NB4 (cell line): ENCODE measurements around the gene MYRFL.
"Not testable (repeated sequence)": the region's sequence is repeated elsewhere in the genome, so short reads cannot be mapped to it uniquely, and the experiment has no call there.

Experiments used
- DNase-seq: peaks from one replicate; pipeline ENCODE4 v3.0.0; 2010; ENCODE audit warnings: low read depth
- H3K4me3 ChIP-seq: one replicate; pipeline ENCODE4 v1.5.1; 2011; ENCODE audit warnings: mild to moderate bottlenecking, low read depth, low read length, moderate library complexity
- CTCF ChIP-seq: IDR thresholded peaks from one replicate; pipeline ENCODE4 v1.5.1; 2012; ENCODE audit warnings: low read depth, low read length
- MAX ChIP-seq: IDR thresholded peaks from 2 replicates; pipeline ENCODE4 v1.6.1; 2011; ENCODE audit warnings: low read depth, low read length
- MYC ChIP-seq: IDR thresholded peaks from 2 replicates; pipeline ENCODE4 v1.6.1; 2011; ENCODE audit warnings: low read depth, low read length
- POLR2A ChIP-seq: IDR thresholded peaks from 2 replicates; pipeline ENCODE4 v1.6.1; 2011; ENCODE audit warnings: mild to moderate bottlenecking; ENCODE audit not compliant: insufficient read length; ENCODE audit errors: extremely low read depth

Gene MYRFL

GRCh38 chr12:69987579-69988091 is 162.6 kb downstream of the MYRFL start:
- DNase-seq = no peak

GRCh38 chr12:69988481-69989321 is 163.7 kb downstream of the MYRFL start:
- DNase-seq = no peak
- no peak overlapping the region for H3K4me3 ChIP-seq
- TF ChIP-seq MAX (no peak), POLR2A (no peak), MYC (no peak), CTCF (no peak)

More at GRCh38 chr12:69987579-69988091, 162.6 kb downstream of the MYRFL start:
- no peak overlapping the region for H3K4me3 ChIP-seq
- no peak for TF ChIP-seq MAX
- no peak for TF ChIP-seq MYC
- TF ChIP-seq CTCF = no peak
- TF ChIP-seq POLR2A = no peak

GRCh38 chr12:69991690-69992288 is 166.8 kb downstream of the MYRFL start:
- TF ChIP-seq CTCF = no peak
- TF ChIP-seq POLR2A = no peak
- no peak for TF ChIP-seq MAX
- no peak for TF ChIP-seq MYC
- no peak for DNase-seq

GRCh38 chr12:69993433-69993832 is 168.4 kb downstream of the MYRFL start:
- no peak overlapping the region for H3K4me3 ChIP-seq
- TF ChIP-seq MAX (no peak), POLR2A (no peak), MYC (no peak), CTCF (no peak)
- DNase-seq = no peak

More at GRCh38 chr12:69991690-69992288, 166.8 kb downstream of the MYRFL start:
- no peak overlapping the region for H3K4me3 ChIP-seq

- H3K4me3 ChIP-seq, DNase-seq: not testable (repeated sequence)
Measured at GRCh38 chr12:69994086-69994485, 169.1 kb downstream of the MYRFL start.

- no peak for DNase-seq
- H3K4me3 ChIP-seq = no peak overlapping the region
- TF ChIP-seq POLR2A = no peak
- TF ChIP-seq MYC = no peak
- TF ChIP-seq MAX = no peak
- TF ChIP-seq CTCF = no peak
Measured at GRCh38 chr12:69994724-69995173, 169.7 kb downstream of the MYRFL start.
